Esophagus muscularis mucosa (tissue), 3 donors: ENCODE data around the gene CFHR2.

ENCODE experiments used
- CTCF ChIP-seq, 3 experiments: fragments of 200-600 bp in 2 of 3; fragments of 450-650 bp in 1 of 3; sonication (generic) in 2 of 3; IDR thresholded peaks; one replicate each; pipeline ENCODE4 v1.5.1; 2017 to 2019; ENCODE audit warnings: antibody characterized with exemption in 3 of 3, mild to moderate bottlenecking in 2 of 3, moderate library complexity in 1 of 3
- POLR2A ChIP-seq: fragments of 450-650 bp; IDR thresholded peaks from one replicate; pipeline ENCODE4 v1.6.1; 2017; ENCODE audit warnings: antibody characterized with exemption, moderate library complexity, mild to moderate bottlenecking, low read depth
- POLR2AphosphoS5 ChIP-seq, 2 donors: sonication (generic); formaldehyde crosslinking; IDR thresholded peaks; one replicate each; pipeline ENCODE4 v1.6.1; 2017; ENCODE audit warnings: antibody characterized with exemption in 2 of 2

- TF ChIP-seq CTCF (IDR thresholded peaks at IDR 0.05): no peak
- no peak for TF ChIP-seq POLR2A
- no peak for TF ChIP-seq POLR2AphosphoS5 (IDR thresholded peaks at IDR 0.05)
Observed at GRCh38 chr1:196977278-196977677, 33.7 kb downstream of the CFHR2 start, which contains the start of gene CFHR5.
